ENCODE data around the gene SYK.

Gene SYK

DNA sequence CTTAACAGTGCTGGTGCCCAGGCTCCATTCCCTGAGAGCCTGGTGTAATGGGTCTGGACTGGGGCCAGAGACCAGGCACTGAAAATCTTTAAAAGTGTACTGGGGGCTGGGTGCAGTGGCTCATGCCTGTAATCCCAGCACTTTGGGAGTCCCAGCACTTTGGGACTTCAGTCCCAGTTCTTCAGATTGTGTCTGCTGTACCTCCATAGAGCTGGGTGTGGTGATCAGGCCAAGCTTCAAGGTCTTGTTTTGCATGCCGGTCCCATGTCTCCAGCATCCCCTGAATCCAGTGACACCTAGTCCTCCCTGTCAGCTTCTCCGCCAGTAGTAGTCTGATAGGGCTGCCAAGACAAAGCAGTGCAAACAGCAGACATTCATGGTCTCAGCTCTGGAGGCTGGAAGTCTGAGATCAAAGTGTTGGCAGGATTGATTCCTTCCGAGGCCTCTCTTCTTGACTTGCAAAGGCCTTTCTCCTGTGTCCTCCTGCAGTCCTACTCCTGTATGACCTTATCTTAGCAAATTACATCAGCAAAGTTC lies 108.2 kb downstream of the SYK start:
- FAIRE-seq: no peak

GRCh38 chr9:90914196-90914595 lies 112.6 kb downstream of the SYK start:
- FAIRE-seq: no peak

- FAIRE-seq: peak; percentile 94
Measured at GRCh38 chr9:90914868-90915483, 113.4 kb downstream of the SYK start.

DNA sequence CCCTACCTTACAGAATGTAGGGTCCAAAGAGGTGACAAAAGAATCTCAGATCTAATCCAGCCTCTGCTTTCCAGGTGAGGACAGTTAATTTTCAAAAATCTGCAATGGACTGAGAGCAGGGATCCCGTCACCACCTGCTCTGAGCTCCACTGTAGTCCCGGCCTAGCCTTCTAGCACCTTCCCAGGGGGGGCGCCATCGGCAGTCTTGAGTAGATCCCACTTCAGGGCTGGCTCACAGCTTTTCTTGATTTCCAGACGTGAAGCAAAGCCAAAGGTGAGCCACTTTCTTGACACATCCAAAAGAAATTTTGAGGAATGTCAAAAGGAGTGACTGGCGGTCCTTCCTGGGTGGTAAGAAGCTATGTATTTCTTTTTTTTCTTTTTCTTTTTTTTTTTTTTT lies 114.1 kb downstream of the SYK start:
- no peak for FAIRE-seq

DNA sequence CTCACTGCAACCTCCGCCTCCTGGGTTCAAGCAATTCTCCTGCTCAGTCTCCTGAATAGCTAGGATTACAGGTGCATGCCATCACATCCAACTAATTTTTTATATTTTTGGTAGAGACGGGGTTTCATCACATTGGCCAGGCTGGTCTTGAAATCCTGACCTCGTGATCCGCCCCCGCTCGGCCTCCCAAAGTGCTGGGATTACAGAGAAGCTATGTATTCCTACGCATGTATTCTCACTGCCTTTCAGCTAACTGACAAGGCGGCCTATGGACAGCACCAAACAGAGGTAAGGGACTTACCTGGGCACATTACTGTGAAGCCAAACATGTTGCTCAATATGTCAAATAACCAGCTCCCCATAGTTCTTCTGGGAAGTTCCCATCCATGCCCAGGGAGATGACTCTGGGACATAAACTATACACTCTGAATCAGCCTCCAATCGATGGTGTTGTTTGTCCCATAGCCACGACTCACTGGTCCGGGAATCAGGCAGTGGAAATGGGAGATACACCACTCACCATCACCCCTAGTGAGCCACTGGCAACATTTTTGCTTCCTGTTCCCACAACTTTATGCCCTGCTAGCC lies 114.6 kb downstream of the SYK start:
- FAIRE-seq: no peak

- no peak for FAIRE-seq
Measured at GRCh38 chr9:90919883-90920282, 118.3 kb downstream of the SYK start.

GRCh38 chr9:90921104-90921503 lies 119.5 kb downstream of the SYK start:
- FAIRE-seq: no peak

DNA sequence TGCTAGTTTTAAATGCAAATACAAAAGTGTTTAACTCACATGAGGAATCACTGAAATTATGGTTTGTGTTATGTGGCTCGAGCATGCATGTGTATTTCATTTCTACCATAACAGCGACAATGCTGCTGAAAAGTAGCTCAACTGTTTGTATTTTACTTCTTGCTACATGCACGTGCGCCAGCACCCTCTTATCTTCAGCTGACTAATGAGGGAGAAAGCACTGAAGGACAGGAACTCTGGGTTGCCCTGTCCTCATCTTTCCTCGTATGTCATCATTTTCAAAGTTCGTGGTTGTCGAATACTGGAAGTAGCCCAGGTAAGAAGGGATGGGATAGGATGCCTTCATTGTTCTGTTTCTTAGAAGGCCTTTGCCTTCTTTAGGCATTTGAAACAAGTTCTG lies 120.3 kb downstream of the SYK start:
- no peak for FAIRE-seq

DNA sequence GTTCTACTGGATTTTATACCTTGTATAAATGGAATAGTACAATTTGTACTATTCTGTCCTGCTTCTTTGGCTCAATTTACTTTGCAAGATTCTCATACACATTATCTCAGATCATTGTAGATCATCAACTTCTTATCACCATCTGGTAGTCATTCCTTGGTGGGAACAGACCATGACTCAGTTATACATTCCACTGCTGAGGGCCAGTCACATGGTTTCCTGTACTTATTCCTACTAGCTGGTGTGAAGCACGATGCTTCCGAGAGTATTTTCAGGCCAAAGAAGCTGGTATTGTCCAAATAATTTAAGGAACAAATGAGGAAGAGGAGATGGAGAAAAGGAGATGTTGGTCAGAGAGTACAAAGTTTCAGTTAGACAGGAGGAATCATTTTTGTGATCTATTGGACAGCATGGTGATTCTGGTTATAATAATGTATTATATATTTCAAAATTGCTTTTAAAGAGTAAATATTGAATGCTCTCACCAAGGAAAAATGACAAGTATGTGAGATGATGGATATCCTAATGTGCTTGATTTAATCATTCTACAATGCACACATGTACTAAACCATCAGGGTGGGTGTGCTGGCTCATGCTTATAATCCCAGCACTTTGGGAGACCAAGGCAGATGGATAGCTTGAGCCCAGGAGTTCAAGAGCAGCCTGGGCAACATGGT lies 124.1 kb downstream of the SYK start:
- no peak for FAIRE-seq

DNA sequence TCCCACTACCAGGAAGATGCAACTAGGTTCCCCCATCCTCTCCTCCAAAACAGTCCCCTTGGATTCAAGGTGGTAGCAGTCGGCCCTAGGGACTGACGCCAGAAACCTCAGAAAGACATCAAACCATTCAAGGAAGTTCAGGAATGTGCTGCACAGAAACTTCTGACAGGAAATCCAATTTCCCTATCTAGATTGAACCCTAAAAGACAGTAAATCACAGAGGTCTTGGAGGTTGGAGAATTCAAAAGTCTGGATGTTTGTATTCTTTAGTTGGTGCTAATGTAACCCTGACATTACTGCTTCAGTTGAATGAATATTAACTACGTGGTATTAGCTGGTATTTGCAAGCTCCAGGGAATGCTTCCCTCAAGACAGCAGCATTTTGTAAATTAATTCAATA lies 125.3 kb downstream of the SYK start:
- no peak for FAIRE-seq

DNA sequence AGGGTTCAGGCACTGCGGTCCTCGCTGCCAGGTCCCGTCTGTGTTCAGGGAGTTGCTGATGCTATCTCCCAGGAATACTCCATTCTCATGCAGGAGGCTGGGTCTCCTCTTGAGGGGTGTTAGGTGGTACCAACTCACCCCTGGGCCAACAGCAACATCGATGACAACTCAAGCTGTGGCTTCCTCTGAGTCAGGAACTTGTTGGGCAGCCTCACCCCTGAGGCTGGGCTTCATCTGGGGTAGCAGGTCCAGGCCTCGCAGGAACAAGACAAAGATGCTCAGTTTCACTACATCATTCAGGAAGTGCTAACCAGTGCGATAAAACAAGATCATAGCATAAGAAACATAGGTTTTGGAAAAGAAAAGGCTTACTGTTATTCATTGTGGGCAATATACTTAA lies 125.9 kb downstream of the SYK start:
- FAIRE-seq: no peak

- no peak for FAIRE-seq
Measured at GRCh38 chr9:90929626-90930025, 128.0 kb downstream of the SYK start.

- no peak for FAIRE-seq
Measured at GRCh38 chr9:90933468-90933867, 131.8 kb downstream of the SYK start.

GRCh38 chr9:90939351-90939750 lies 137.7 kb downstream of the SYK start:
- FAIRE-seq: no peak

- FAIRE-seq: no peak
Measured at GRCh38 chr9:90940280-90940679, 138.7 kb downstream of the SYK start.

DNA sequence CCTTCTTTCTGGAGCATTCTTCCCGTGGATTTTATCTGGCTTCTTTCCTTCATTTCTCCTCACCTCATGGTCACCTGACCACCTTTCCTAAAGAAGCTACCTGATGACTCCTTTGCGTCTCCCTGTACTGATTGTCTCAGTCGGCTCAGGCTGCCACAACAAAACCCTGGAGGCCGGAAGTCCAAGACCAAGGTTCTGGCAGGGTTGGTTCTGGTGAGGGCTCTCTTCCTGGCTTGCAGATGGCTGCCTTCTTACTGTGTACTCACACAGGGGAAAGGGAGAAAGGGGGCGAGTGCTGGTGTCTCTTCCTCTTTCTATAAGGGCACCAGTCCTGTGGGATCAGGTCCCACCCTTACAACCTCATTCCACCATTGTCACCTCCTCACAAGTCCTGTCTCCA lies 140.0 kb downstream of the SYK start:
- FAIRE-seq: no peak

GRCh38 chr9:90942555-90942954 lies 140.9 kb downstream of the SYK start:
- FAIRE-seq: no peak

DNA sequence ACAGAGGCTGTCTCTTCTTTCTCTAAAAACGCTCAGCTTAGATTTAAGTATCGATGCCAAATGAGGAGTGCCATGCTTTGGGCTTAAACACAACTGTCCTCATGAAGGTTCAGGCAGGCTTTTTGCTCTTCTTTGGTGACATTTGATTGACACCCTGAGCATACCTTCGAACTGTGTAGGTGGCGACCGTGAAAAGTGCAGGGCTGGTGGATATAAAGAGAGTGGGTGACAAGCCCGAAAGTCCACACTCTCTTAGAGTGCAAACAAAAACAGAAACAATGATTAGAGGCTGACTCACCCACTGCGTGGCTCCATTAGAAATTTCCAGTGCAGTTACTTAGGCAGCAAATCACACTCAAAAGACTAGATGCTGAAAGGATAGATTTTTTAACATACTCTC lies 141.7 kb downstream of the SYK start:
- FAIRE-seq: peak; percentile 5

GRCh38 chr9:90945336-90945735 lies 143.7 kb downstream of the SYK start:
- no peak for FAIRE-seq

DNA sequence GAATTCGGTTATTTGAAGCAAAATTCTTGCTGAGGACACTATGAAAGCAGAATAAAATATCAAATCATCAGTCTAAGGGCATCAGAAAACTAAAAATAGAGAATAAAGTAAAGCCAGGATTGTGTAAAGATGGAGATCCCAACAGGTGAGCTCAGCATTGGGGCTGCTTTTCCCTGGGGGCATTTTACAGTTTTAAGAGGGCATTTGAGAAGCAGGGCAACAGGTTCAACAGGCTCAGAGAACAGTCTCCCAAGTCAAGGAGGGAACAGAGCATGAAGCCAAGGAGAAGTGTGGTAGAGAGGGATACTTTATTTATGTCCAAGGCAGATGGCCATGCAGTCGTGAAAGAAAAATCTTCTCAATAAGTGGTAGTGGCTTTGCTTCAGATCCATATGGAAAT lies 145.4 kb downstream of the SYK start:
- no peak for FAIRE-seq
